Activated CD8-positive, alpha-beta memory T cell treated with anti-CD3 and anti-CD28 coated beads, Interleukin-2, amount 10 ng/mL, durations not matched to agents 7 days and 5 days (primary cell): ENCODE measurements around the gene B4GALT3. TPM values are rescaled to one million over a fixed set of nuclear protein-coding genes. Genes with fewer than 3 reads are reported as not detected.

ENCODE experiments used
- ATAC-seq: fragments of 150-1000 bp; cut with Tn5 transposase; one replicate; pipeline ENCODE4 v1.10.0; 2021; ENCODE audit warnings: moderate library complexity
- CTCF ChIA-PET: fragments of 350-600 bp; sonication (Branson Sonifier 250); formaldehyde crosslinking; loops from one replicate; lab custom pipeline; 2021; ENCODE audit warnings: antibody characterized with exemption; lab: Charles Lee
- DNase-seq: peaks from one replicate; pipeline ENCODE4 v3.0.0-alpha.2; 2020
- H3K27ac Mint-ChIP-seq: one replicate; pipeline ENCODE4 v1.8.0; 2021; ENCODE audit warnings: mild to moderate bottlenecking, mixed read lengths
- H3K27me3 Mint-ChIP-seq: one replicate; pipeline ENCODE4 v1.8.0; 2021; ENCODE audit warnings: mixed read lengths
- H3K36me3 Mint-ChIP-seq: one replicate; pipeline ENCODE4 v1.8.0; 2021; ENCODE audit warnings: mild to moderate bottlenecking, mixed read lengths
- H3K4me1 Mint-ChIP-seq: one replicate; pipeline ENCODE4 v1.8.0; 2021; ENCODE audit warnings: mixed read lengths
- H3K4me3 Mint-ChIP-seq: one replicate; pipeline ENCODE4 v1.8.0; 2021; ENCODE audit warnings: mild to moderate bottlenecking, moderate library complexity, mixed read lengths
- H3K9me3 Mint-ChIP-seq: one replicate; pipeline ENCODE4 v1.8.0; 2022; ENCODE audit warnings: low read depth, mixed read lengths
- total RNA-seq, 2 experiments: library from RNA; stranded (reverse); gene quantifications; one replicate each; pipeline ENCODE4 v1.2.3, GENCODE V29; 2021

The B4GALT3 gene
- total RNA-seq, 2 experiments from 2014 or later, result 47.0 to 53.5 TPM

GRCh38 chr1:161140755-161141400 lies 36.4 kb downstream of the B4GALT3 start:
- no peak for DNase-seq
- no peak for ATAC-seq
- Mint-ChIP-seq H3K36me3 (peaks cover 1% of the 10 kb centered on the region), H3K27ac (no peak overlapping the region), H3K4me3 (no peak overlapping the region), H3K4me1 (no peaks in the 10 kb centered on the region), H3K27me3 (no peaks in the 10 kb centered on the region), H3K9me3 (no peaks in the 10 kb centered on the region)
- CTCF ChIA-PET, result interaction anchor here (0.8 to 2.6 kb wide), 13 partner anchors 8 to 305 kb away, joined by 3 to 8 read pairs (median 3); partner anchors contain the start of genes DEDD, NIT1, PFDN2 and UFC1

- ATAC-seq, result peak; percentile 53
- H3K4me3 Mint-ChIP-seq, result no peak overlapping the region
- no peaks in the 10 kb centered on the region for H3K9me3 Mint-ChIP-seq
- CTCF ChIA-PET, result interaction anchor here (1.2 to 2.6 kb wide), 3 partner anchors 68 to 145 kb away, joined by 3 to 8 read pairs (median 5); no protein-coding TSS in a partner anchor
- no peaks in the 10 kb centered on the region for H3K27me3 Mint-ChIP-seq
- no peak overlapping the region for H3K27ac Mint-ChIP-seq
- peaks cover 5% of the 10 kb centered on the region for H3K4me1 Mint-ChIP-seq
- no peak for DNase-seq
- peaks cover 6% of the 10 kb centered on the region for H3K36me3 Mint-ChIP-seq
Observed at GRCh38 chr1:161139766-161140165, 37.5 kb downstream of the B4GALT3 start.

- no peak for ATAC-seq
- peaks cover 6% of the 10 kb centered on the region for H3K36me3 Mint-ChIP-seq
- CTCF ChIA-PET, result interaction anchor here (1.2 to 2.0 kb wide), 4 partner anchors 21 to 143 kb away, joined by 3 to 7 read pairs (median 4); no protein-coding TSS in a partner anchor
- no peaks in the 10 kb centered on the region for H3K27me3 Mint-ChIP-seq
- H3K27ac Mint-ChIP-seq, result peak overlapping the region; percentile 3
- no peaks in the 10 kb centered on the region for H3K9me3 Mint-ChIP-seq
- peaks cover 5% of the 10 kb centered on the region for H3K4me1 Mint-ChIP-seq
- no peak for DNase-seq
- H3K4me3 Mint-ChIP-seq, result no peak overlapping the region
Observed at GRCh38 chr1:161138431-161138830, 38.9 kb downstream of the B4GALT3 start.

- H3K9me3 Mint-ChIP-seq, result no peaks in the 10 kb centered on the region
- H3K36me3 Mint-ChIP-seq, result peaks cover 6% of the 10 kb centered on the region
- no peak overlapping the region for H3K4me3 Mint-ChIP-seq
- H3K27ac Mint-ChIP-seq, result no peak overlapping the region
- CTCF ChIA-PET, result interaction anchor here (1.3 to 2.0 kb wide), 4 partner anchors 16 to 100 kb away, joined by 4 to 7 read pairs (median 5); no protein-coding TSS in a partner anchor
- DNase-seq (no peak), ATAC-seq (no peak)
- no peaks in the 10 kb centered on the region for H3K27me3 Mint-ChIP-seq
- peaks cover 5% of the 10 kb centered on the region for H3K4me1 Mint-ChIP-seq
Observed at GRCh38 chr1:161137881-161138280, 39.4 kb downstream of the B4GALT3 start.

GRCh38 chr1:161133220-161133740 lies 44.0 kb downstream of the B4GALT3 start:
- ATAC-seq, result peak; percentile 7
- Mint-ChIP-seq H3K9me3 (no peaks in the 10 kb centered on the region), H3K27me3 (no peaks in the 10 kb centered on the region), H3K4me1 (peaks cover 30% of the 10 kb centered on the region), H3K4me3 (no peak overlapping the region), H3K36me3 (peaks cover 19% of the 10 kb centered on the region), H3K27ac (no peak overlapping the region)
- no peak for DNase-seq
- CTCF ChIA-PET, result interaction anchor here (0.7 to 2.7 kb wide), 16 partner anchors 8 to 452 kb away, joined by 3 to 21 read pairs (median 4); partner anchors contain the start of genes KLHDC9, NIT1, PFDN2 and PPOX

GRCh38 chr1:161132410-161133219 lies 44.7 kb downstream of the B4GALT3 start, which contains the start of gene DEDD:
DEDD (minus strand) TSS chr1:161132667; CDS start chr1:161124462, 8,205 bp downstream.
- CTCF ChIA-PET, result interaction anchor here (0.7 to 2.7 kb wide), 17 partner anchors 8 to 451 kb away, joined by 3 to 21 read pairs (median 4); partner anchors contain the start of genes KLHDC9, NIT1, PFDN2 and PPOX
- no peak within 1 kb of the TSS for H3K4me3 Mint-ChIP-seq
- no peaks in the 10 kb centered on the region for H3K27me3 Mint-ChIP-seq
- peaks cover 26% of the 10 kb centered on the region for H3K36me3 Mint-ChIP-seq
- ATAC-seq, result peak; percentile 95
- H3K4me1 Mint-ChIP-seq, result peaks cover 35% of the 10 kb centered on the region
- H3K9me3 Mint-ChIP-seq, result no peaks in the 10 kb centered on the region
- DNase-seq, result peak; percentile 95
- no peak within 1 kb of the TSS for H3K27ac Mint-ChIP-seq

GRCh38 chr1:161131523-161132409 lies 45.5 kb downstream of the B4GALT3 start:
- no peak for ATAC-seq
- Mint-ChIP-seq H3K9me3 (no peaks in the 10 kb centered on the region), H3K36me3 (peaks cover 30% of the 10 kb centered on the region), H3K27ac (no peak overlapping the region), H3K4me1 (peaks cover 41% of the 10 kb centered on the region), H3K4me3 (no peak overlapping the region), H3K27me3 (no peaks in the 10 kb centered on the region)
- CTCF ChIA-PET, result interaction anchor here (0.8 to 2.7 kb wide), 14 partner anchors 9 to 450 kb away, joined by 3 to 21 read pairs (median 4); partner anchors contain the start of genes KLHDC9, NIT1, PFDN2 and PPOX
- DNase-seq, result no peak

- H3K9me3 Mint-ChIP-seq, result no peaks in the 10 kb centered on the region
- no peaks in the 10 kb centered on the region for H3K27me3 Mint-ChIP-seq
- H3K4me1 Mint-ChIP-seq, result peaks cover 48% of the 10 kb centered on the region
- H3K36me3 Mint-ChIP-seq, result peaks cover 39% of the 10 kb centered on the region
- H3K4me3 Mint-ChIP-seq, result peak overlapping the region; percentile 9
- ATAC-seq (no peak), DNase-seq (no peak)
- H3K27ac Mint-ChIP-seq, result peak overlapping the region; percentile 29
- CTCF ChIA-PET, result no interaction called here
Observed at GRCh38 chr1:161130266-161130665, 47.0 kb downstream of the B4GALT3 start.

- no peak for DNase-seq
- no peaks in the 10 kb centered on the region for H3K9me3 Mint-ChIP-seq
- peaks cover 43% of the 10 kb centered on the region for H3K36me3 Mint-ChIP-seq
- no peak overlapping the region for H3K27ac Mint-ChIP-seq
- no peaks in the 10 kb centered on the region for H3K27me3 Mint-ChIP-seq
- CTCF ChIA-PET, result no interaction called here
- no peak overlapping the region for H3K4me3 Mint-ChIP-seq
- peaks cover 44% of the 10 kb centered on the region for H3K4me1 Mint-ChIP-seq
- ATAC-seq, result no peak
Observed at GRCh38 chr1:161128591-161129420, 48.5 kb downstream of the B4GALT3 start.

- Mint-ChIP-seq H3K4me1 (peaks cover 44% of the 10 kb centered on the region), H3K27me3 (no peaks in the 10 kb centered on the region), H3K27ac (peak overlapping the region; percentile 47), H3K4me3 (no peak overlapping the region), H3K9me3 (no peaks in the 10 kb centered on the region), H3K36me3 (peaks cover 51% of the 10 kb centered on the region)
- CTCF ChIA-PET, result interaction anchor here (0.6 to 1.4 kb wide), 3 partner anchors 38 to 130 kb away, joined by 3 to 6 read pairs (median 4); partner anchors contain the start of gene PPOX
- DNase-seq (no peak), ATAC-seq (no peak)
Observed at GRCh38 chr1:161127649-161128048, 49.7 kb downstream of the B4GALT3 start.

GRCh38 chr1:161122967-161123366 lies 54.3 kb downstream of the B4GALT3 start:
- H3K27ac Mint-ChIP-seq, result no peak overlapping the region
- CTCF ChIA-PET, result interaction anchor here (1.5 kb wide), 1 partner anchor 14 kb away, joined by 5 read pairs; no protein-coding TSS in a partner anchor
- H3K36me3 Mint-ChIP-seq, result peaks cover 52% of the 10 kb centered on the region

More at GRCh38 chr1:161122967-161123366, 54.3 kb downstream of the B4GALT3 start:
- Mint-ChIP-seq H3K4me1 (peaks cover 40% of the 10 kb centered on the region), H3K9me3 (no peaks in the 10 kb centered on the region), H3K27me3 (no peaks in the 10 kb centered on the region), H3K4me3 (no peak overlapping the region)
- DNase-seq, result no peak
- no peak for ATAC-seq
